Endothelial cell of umbilical vein (primary cell): Measurements from ENCODE around the gene STYXL1. TPM values are rescaled to one million over a fixed set of nuclear protein-coding genes. Genes with fewer than 3 reads are reported as not detected.

Experiments used
- BruUV-seq: library from RNA; stranded (reverse); fragments of 400-500 nt; replicated peaks from 2 replicates; lab custom pipeline; 2021; lab: Mats Ljungman, UMichigan
- CTCF ChIA-PET: fragments of 300-600, 350-600 bp; sonication (Branson Sonifier 250); formaldehyde crosslinking; loops from one replicate; lab custom pipeline; 2021; ENCODE audit warnings: antibody characterized with exemption, inconsistent platforms; lab: Charles Lee
- POLR2A ChIA-PET: fragments of 300-600, 350-600 bp; sonication (Branson Sonifier 250); formaldehyde crosslinking; loops from one replicate; lab custom pipeline; 2021; ENCODE audit warnings: antibody characterized with exemption, inconsistent platforms; lab: Charles Lee
- DNase-seq: peaks from one replicate; pipeline ENCODE4 v3.0.0-alpha.2; 2011; ENCODE audit warnings: low read depth, low spot score
- FAIRE-seq: peaks from 2 replicates; lab custom pipeline; 2011; peaks lifted over from hg19 to GRCh38; lab: Jason Lieb, UNC
- H2AFZ ChIP-seq: 2 replicates; pipeline ENCODE4 v1.6.0; 2012; ENCODE audit warnings: low read depth, low read length, control low read depth, inconsistent platforms
- H3K27ac ChIP-seq: 2 replicates; pipeline ENCODE4 v1.5.1; 2011; ENCODE audit warnings: low read depth, mild to moderate bottlenecking, control low read depth, low read length, moderate library complexity; ENCODE audit not compliant: insufficient read depth
- H3K27me3 ChIP-seq, 2 experiments: 2 replicates each; pipeline versions ENCODE4 v1.6.0 to v1.6.1; 2011; ENCODE audit warnings: low read length in 2 of 2, mixed read lengths in 1 of 2; ENCODE audit not compliant: control insufficient read depth in 2 of 2, insufficient read depth in 2 of 2
- H3K36me3 ChIP-seq, 2 experiments: 2 replicates in 1 of 2; 3 replicates in 1 of 2; pipeline ENCODE4 v1.5.1; 2011; ENCODE audit warnings: low read length in 2 of 2, mild to moderate bottlenecking in 1 of 2, moderate library complexity in 1 of 2; ENCODE audit not compliant: control insufficient read depth in 2 of 2, insufficient read depth in 2 of 2; ENCODE audit errors: extremely low read depth in 1 of 2
- H3K4me1 ChIP-seq: 3 replicates; pipeline ENCODE4 v1.5.1; 2011; ENCODE audit warnings: mild to moderate bottlenecking, low read length; ENCODE audit not compliant: control insufficient read depth, insufficient read depth; ENCODE audit errors: extremely low read depth
- H3K4me2 ChIP-seq: 2 replicates; pipeline ENCODE4 v1.6.1; 2011; ENCODE audit warnings: low read length, control low read depth, mixed read lengths; ENCODE audit not compliant: insufficient read depth
- H3K4me3 ChIP-seq, 3 experiments: fragments of 200-600 bp in 1 of 3; sonication (generic), shearing (Covaris generic) in 1 of 3; replicated peaks in 1 of 3; 2 replicates each; pipeline ENCODE4 v1.5.1; 2011 to 2016; ENCODE audit warnings: control low read depth in 3 of 3, low read length in 3 of 3, mild to moderate bottlenecking in 2 of 3, inconsistent platforms in 1 of 3, low read depth in 1 of 3, moderate library complexity in 1 of 3; ENCODE audit not compliant: insufficient read depth in 1 of 3
- H3K79me2 ChIP-seq: 2 replicates; pipeline ENCODE4 v1.6.0; 2012; ENCODE audit warnings: low read length, inconsistent platforms; ENCODE audit not compliant: control insufficient read depth, insufficient read depth
- H3K9ac ChIP-seq: replicated peaks from 2 replicates; pipeline ENCODE3; 2011; ENCODE audit warnings: low read length, control low read depth; ENCODE audit not compliant: insufficient read depth; ENCODE audit errors: extremely low read depth
- H3K9me1 ChIP-seq: replicated peaks from 3 replicates; pipeline ENCODE4 v1.6.0; 2011; ENCODE audit warnings: mild to moderate bottlenecking, low read length; ENCODE audit not compliant: control insufficient read depth, insufficient read depth; ENCODE audit errors: extremely low read depth
- H3K9me3 ChIP-seq: replicated peaks from 2 replicates; pipeline ENCODE4 v1.5.1; 2012; ENCODE audit warnings: low read length, inconsistent platforms; ENCODE audit not compliant: control insufficient read depth, insufficient read depth
- H4K20me1 ChIP-seq: replicated peaks from 2 replicates; pipeline ENCODE3; 2011; ENCODE audit warnings: mild to moderate bottlenecking, low read length; ENCODE audit not compliant: control insufficient read depth, insufficient read depth; ENCODE audit errors: extremely low read depth
- CTCF ChIP-seq, 2 donors: IDR thresholded peaks; 1 replicate in 1 of 2; 2 replicates in 1 of 2; pipeline ENCODE4 v1.5.1; 2011; ENCODE audit warnings: low read length in 2 of 2, mild to moderate bottlenecking in 2 of 2, moderate library complexity in 2 of 2, control low read depth in 1 of 2, inconsistent platforms in 1 of 2, low read depth in 1 of 2; ENCODE audit not compliant: insufficient read depth in 1 of 2; ENCODE audit errors: extremely low read depth in 1 of 2
- EZH2 ChIP-seq: IDR thresholded peaks from 2 replicates; pipeline ENCODE4 v1.6.1; 2012; ENCODE audit warnings: borderline replicate concordance, low read depth, mild to moderate bottlenecking, moderate library complexity, low read length, inconsistent platforms; ENCODE audit not compliant: severe bottlenecking
- FOS ChIP-seq: IDR thresholded peaks from 2 replicates; pipeline ENCODE4 v1.6.1; 2011; ENCODE audit warnings: mild to moderate bottlenecking, low read length, moderate library complexity, borderline replicate concordance; ENCODE audit not compliant: insufficient read depth
- GATA2 ChIP-seq: IDR thresholded peaks from 2 replicates; pipeline ENCODE4 v1.7.0; 2011; ENCODE audit warnings: low read depth, mild to moderate bottlenecking, moderate library complexity, mixed read lengths, low read length; ENCODE audit not compliant: insufficient read length, insufficient read depth
- JUN ChIP-seq: IDR thresholded peaks from 2 replicates; pipeline ENCODE4 v1.6.1; 2011; ENCODE audit warnings: borderline replicate concordance, low read depth; ENCODE audit not compliant: insufficient read length, insufficient read depth
- MAX ChIP-seq: IDR thresholded peaks from 2 replicates; pipeline ENCODE4 v1.6.1; 2011; ENCODE audit not compliant: insufficient read depth, insufficient read length
- MYC ChIP-seq: IDR thresholded peaks from one replicate; pipeline ENCODE4 v1.6.1; 2011; ENCODE audit warnings: mild to moderate bottlenecking, low read depth, low read length
- POLR2A ChIP-seq: IDR thresholded peaks from 2 replicates; pipeline ENCODE4 v1.6.1; 2012; ENCODE audit warnings: low read depth, mild to moderate bottlenecking, control low read depth, low read length
- POLR2AphosphoS5 ChIP-seq: IDR thresholded peaks from 2 replicates; pipeline ENCODE4 v1.6.1; 2012; ENCODE audit warnings: low read depth, mild to moderate bottlenecking, control low read depth, low read length, moderate library complexity; ENCODE audit not compliant: insufficient read depth
- dilution Hi-C: fragments of 300-500 bp; cut with MboI; formaldehyde crosslinking; loops from one replicate; pipeline ENCODE4 v1.15.0; 2019; ENCODE audit warnings: low sequenced_read_pairs; ENCODE audit not compliant: extremely low pct_ligation_motif_present
- intact Hi-C: fragments of 100-400 bp; cut with micrococcal nuclease; formaldehyde crosslinking; loops from one replicate; pipeline ENCODE4 v1.10.0; 2022
- polyA plus RNA-seq, 4 experiments: library from polyadenylated mRNA; depleted of rRNA in 3 of 4; stranded (reverse) in 3 of 4; unstranded in 1 of 4; fragments of >200 nt; gene quantifications; 2 replicates each; pipeline versions ENCODE4 v1.2.1 to v1.2.3, GENCODE V29; 2011 to 2012; ENCODE audit warnings: missing spikeins in 1 of 4
- total RNA-seq: library from RNA; stranded (reverse); gene quantifications from 2 replicates; pipeline ENCODE4 v1.2.3, GENCODE V29; 2021

The STYXL1 gene
- total and polyA plus RNA-seq, 2 donors (not counting 3 experiments of a cell fraction or from before 2014, with no cell fraction given), result 23.0 to 67.6 TPM

GRCh38 chr7:75985518-75986146, 62.2 kb downstream of the STYXL1 start:
- Histone ChIP-seq H3K4me2 (no peak overlapping the region), H3K4me1 (no peaks in the 10 kb centered on the region), H3K79me2 (no peaks in the 10 kb centered on the region), H4K20me1 (no peaks in the 10 kb centered on the region), H3K9me3 (no peaks in the 10 kb centered on the region), H3K27me3 (no peaks in the 10 kb centered on the region), H3K4me3 (no peak overlapping the region), H3K27ac (no peak overlapping the region), H2AFZ (no peak overlapping the region), H3K9me1 (no peaks in the 10 kb centered on the region), H3K36me3 (peaks cover 9 to 60% of the 10 kb centered on the region in 2 experiments), H3K9ac (no peak overlapping the region)
- no TSS peak for BruUV-seq
- POLR2A ChIA-PET, result interaction anchor here (0.6 kb wide), 1 partner anchor 10 kb away, joined by 14 read pairs; no protein-coding TSS in a partner anchor
- intact Hi-C loops (no loop called here), dilution Hi-C loops (no loop called here)
- CTCF ChIA-PET, result interaction anchor here (1.0 to 1.5 kb wide), 3 partner anchors 9 to 119 kb away, joined by 3 read pairs; no protein-coding TSS in a partner anchor
- TF ChIP-seq CTCF (IDR thresholded peaks at IDR 0.05; ENCODE audit: extremely low read depth in 1 of 2, insufficient read depth in 1 of 2, low read depth in 1 of 2, low read length in 2 of 2) (no peak), JUN (no peak), MAX (no peak), EZH2 (no peak), POLR2AphosphoS5 (no peak), MYC (no peak), FOS (no peak), POLR2A (no peak), GATA2 (no peak)
- no peak for FAIRE-seq
- no peak for DNase-seq
